ENCODE results near the gene STRN.
"Not testable (repeated sequence)": the region's sequence is repeated elsewhere in the genome, so short reads cannot be mapped to it uniquely, and the experiment has no call there.

Gene STRN

GRCh38 chr2:36906277-36906676, 60.1 kb downstream of the STRN start:
- ATAC-seq, result no peak

DNA sequence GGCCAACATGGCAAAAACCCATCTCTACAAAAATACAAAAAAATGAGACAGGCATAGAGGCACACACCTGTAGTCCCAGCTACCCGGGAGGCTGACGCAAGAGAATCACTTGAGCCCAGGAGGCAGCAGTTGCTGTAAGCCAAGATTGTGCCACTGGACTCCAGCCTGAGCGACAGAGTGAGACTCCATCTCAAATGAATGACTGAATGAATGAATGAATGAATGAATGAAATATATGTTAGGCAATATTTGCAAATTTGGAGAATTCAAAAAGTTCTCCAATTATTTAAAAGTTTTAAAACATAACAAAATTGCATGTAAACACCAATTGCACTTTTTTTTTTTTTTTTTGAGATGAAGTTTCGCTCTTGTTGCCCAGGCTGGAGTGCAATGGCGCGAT, 61.7 kb downstream of the STRN start:
- no peak for ATAC-seq

DNA sequence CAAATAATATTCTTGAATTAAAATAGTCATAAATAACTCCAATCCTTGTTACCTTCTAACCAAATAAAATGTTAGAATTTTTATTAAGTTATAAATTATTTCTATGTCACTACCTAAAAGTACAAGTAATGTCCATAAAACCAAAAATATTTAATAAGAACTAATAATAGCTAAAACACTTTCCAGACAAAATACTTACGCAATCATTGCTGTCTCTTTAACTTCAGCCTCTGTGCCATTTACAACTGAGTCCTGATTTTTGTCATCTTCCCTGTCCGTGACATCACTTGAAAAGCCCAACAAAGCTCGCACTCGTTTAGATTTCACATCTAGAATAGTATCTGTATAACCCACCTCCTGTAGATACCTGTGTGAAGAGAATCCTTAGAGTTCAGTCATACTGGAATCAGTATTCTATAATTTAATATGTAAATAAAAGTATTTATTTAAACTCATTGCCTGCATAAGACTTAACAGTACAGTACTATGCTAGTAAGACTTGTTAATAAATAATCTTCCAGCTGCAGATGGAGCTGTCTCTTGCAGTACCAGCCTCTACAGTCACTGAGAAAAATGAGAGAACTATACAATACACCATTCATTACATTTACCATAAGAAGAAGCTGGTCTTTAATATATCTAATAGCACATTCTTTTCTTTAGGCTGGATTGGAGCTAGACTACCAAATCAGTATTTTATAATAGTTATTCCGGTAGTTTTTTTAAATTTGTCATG, 63.8 kb downstream of the STRN start:
- no peak for ATAC-seq

DNA sequence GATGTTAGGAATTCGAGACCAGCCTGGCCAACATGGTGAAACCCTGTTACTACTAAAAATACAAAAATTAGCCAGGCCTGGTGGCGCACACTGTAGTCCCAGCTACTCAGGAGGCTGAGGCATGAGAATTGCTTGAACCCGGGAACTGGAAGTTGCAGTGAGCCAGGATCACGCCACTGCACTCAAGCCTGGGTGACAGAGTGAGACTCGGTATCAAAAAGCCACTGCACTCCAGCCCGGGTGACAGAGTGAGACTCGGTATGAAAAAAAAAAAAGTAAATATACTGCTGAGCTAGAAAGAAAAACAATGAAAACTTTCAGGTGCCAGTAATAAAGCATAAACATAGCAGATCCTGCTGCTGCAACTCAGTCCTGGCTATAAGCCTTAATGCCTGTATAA, 73.5 kb downstream of the STRN start:
- no peak for ATAC-seq

- ATAC-seq, result peak; percentile 99
These were observed 76.5 kb downstream of the STRN start for GRCh38 chr2:36889795-36890194.

- ATAC-seq, result not testable (repeated sequence)
These were observed 79.2 kb downstream of the STRN start for GRCh38 chr2:36887095-36887494.

- ATAC-seq, result no peak
These were observed 79.7 kb downstream of the STRN start for GRCh38 chr2:36886664-36887063.

DNA sequence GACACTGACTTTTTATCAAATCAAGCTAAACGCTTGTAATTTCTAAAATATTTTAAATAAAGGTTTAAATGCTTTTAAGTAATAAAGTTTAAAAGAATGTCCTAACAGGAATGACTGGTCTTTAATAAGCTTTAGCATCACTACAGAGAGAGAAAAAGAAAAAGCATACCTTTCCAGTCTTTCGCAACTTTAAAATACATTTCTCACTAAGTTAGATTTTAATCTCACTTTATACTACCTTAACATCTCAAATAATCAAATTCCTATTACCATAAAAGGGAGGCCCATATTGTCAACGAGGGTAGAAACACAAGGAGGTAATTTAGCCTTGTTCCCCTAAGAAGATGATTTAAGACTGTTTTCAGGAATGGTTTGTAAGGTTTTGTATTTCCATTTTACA, 80.7 kb downstream of the STRN start:
- no peak for ATAC-seq

DNA sequence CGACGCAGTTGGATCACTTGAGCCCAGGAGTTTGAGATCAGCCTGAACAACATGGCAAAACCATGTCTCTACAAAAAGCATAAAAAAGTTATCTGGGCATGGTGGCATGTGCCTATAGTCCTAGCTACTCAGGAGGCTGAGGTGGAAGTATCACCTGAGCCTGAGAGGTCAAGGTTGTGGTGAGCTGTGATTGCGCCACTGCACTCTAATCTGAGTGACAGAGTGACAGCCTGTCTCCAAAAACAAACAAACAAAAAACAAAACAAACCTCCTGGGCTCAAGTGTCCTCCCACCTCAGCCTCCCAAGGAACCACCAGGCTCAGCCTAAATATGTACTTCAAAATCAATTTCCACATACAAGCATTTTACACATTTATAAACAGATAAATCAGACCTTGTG, 83.8 kb downstream of the STRN start:
- ATAC-seq, result no peak

- no peak for ATAC-seq
These were observed 84.5 kb downstream of the STRN start for GRCh38 chr2:36881816-36882215.

GRCh38 chr2:36878429-36878828, 87.9 kb downstream of the STRN start:
- no peak for ATAC-seq

GRCh38 chr2:36871068-36871707, 95.1 kb downstream of the STRN start:
- ATAC-seq, result peak in 1 of 2 donors; percentile 38

- no peak for ATAC-seq
These were observed 96.7 kb downstream of the STRN start for GRCh38 chr2:36869606-36870005.

- ATAC-seq, result no peak
These were observed 104.4 kb downstream of the STRN start for GRCh38 chr2:36861896-36862295.

- ATAC-seq, result peak in 1 of 2 donors; percentile 14
These were observed 107.0 kb downstream of the STRN start for GRCh38 chr2:36859366-36859792.

GRCh38 chr2:36858551-36859365, 107.6 kb downstream of the STRN start:
- peak; percentile 69 to 76 for ATAC-seq

DNA sequence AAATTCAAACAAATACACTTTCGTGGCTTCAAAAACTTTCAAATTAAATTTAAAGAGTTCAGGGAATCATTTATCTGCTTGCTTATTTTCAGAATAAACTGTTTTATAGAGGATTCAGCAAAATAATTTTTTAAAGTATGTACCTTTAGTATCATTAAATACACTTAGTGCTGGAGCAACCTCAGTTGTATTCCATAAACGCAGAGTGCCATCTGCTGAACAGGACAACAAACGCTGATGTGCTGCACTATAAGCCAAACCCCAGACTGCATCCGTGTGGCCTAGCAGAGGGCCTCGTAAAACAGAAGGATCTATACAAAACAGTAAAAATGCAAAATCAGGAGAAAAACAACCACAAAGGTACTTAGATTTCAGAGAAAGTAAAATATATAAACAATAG, 108.6 kb downstream of the STRN start:
- ATAC-seq, result no peak

DNA sequence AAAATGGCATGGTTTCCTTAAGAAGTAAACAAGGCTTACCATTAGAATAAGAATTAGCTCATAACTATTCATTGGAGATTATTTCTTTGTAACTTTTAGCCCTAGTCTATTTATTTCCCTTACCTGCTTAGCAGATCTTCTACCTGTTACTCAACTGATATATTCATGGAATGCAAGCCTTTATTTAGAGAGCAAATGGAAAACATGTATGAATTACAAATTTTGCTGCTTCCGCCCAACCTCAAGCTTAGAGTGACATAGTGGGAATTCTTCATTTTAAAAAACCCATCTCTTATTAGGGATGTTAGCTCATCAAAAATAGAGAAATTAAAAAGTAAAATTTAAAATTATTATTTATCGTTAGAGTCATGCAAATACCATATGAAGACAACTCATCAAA, 110.9 kb downstream of the STRN start:
- ATAC-seq, result no peak

DNA sequence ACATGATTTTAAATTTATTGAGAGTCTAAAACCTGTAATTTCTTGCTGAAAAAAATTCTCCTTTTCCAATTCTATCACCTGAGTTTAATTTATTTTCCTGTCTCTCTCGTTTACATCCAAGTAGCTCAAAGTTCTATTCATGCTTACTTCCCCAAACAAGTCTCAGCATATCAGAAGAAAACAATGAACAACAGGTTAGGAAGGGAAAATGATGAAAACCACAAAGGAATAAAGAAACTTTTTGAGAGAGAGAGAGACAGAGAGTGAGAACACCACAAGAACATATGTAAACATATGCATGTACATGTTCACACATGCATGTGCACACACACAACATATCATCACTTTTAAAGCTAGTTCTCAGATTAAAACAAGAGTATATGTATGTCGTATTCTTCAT, 112.1 kb downstream of the STRN start:
- no peak for ATAC-seq

DNA sequence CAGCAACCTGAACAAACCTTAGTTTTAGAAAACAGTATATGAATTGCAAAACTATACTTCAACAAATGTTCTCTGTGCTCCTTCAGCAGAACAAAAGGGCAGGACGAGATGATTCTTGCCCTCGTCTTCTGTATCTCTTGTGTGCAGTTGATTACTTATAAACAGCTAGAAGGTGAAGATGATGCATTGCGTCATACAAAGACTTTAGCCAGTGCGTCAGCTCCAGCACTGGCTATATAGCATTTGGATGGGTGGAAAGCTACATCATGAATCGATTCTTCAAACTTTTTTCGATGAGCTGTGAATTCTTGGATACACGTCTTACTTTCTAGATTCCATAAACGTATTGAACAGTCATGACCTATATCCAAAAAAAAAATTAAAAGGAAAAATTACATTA, 117.1 kb downstream of the STRN start:
- no peak for ATAC-seq

DNA sequence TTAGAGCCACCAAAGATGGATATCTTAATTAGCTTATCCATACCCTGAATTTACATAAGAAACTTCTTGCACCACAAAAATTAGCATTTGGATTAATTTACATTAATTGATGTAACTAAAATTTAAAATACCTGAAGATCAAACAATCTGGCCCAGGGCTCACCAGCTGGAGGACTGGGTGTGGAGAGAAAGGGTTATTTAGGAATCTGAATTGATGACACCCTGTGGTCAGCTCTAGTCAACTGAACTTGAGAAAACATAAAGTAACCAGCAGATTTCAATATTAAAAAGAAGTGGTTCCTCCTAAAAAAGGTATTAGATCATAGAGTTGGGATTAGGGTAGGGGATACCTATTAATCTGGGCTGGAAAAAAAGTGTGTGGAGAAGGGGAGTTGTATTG, 122.5 kb downstream of the STRN start:
- ATAC-seq, result no peak

DNA sequence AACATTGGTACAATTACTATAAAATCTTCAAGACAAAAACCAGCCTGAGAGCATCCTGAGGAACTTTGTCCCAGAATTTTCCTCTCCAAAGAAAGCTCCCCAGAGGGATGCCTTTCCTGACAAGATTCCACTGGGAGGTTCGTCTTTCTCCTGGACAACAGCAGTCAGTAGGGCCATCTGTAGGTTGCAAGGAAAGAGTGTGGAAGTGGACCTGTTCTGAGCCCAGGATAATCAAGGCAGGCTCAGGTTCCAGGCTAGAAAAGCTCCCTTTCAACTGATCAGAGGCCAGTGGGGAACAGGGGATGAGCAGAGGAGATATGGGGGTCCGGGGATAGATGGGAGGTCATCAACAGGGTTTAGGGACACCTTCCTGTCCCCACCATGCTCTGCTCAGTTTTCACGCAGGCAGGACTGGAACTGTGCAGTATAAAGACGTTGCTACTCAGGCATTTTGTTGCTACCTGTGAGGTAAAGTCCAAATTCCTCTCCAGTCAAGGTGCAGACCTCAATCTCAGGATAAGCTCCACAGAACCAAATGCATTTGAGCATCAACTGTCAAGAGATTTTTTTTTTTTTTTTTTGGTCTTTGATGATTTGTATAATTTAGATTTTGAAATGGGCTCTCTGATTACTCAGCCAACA, 126.2 kb downstream of the STRN start:
- ATAC-seq, result no peak

Data from activated CD4-positive, CD25-positive, alpha-beta regulatory T cell treated with anti-CD3 and anti-CD28 coated beads, Interleukin-2, amount 50 U/mL, for 24 hours (primary cell).